ENCODE results near the gene UBTD2.
"Not testable (repeated sequence)": the region's sequence is repeated elsewhere in the genome, so short reads cannot be mapped to it uniquely, and the experiment has no call there.

UBTD2 gene

DNA sequence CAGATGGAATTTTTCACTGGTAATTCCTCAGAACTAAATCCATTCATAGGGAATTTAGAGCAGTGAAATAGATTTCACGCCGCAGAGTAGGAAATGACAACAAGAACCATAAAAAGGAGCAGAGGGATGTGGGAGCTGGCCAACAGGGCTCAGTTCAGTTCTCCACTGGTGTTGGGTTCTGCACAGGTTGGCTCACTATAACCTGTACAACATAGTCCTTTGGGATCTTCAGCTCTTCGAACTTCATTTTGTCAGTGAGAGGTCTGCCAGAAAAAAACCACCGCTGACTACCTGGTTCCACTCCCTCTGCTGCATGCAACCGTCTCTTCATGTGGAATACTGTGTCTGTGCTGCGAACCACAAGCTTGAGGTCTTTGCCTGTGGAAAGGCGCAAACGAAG, 71.9 kb downstream of the UBTD2 start:
- TF ChIP-seq, protein P1, sequence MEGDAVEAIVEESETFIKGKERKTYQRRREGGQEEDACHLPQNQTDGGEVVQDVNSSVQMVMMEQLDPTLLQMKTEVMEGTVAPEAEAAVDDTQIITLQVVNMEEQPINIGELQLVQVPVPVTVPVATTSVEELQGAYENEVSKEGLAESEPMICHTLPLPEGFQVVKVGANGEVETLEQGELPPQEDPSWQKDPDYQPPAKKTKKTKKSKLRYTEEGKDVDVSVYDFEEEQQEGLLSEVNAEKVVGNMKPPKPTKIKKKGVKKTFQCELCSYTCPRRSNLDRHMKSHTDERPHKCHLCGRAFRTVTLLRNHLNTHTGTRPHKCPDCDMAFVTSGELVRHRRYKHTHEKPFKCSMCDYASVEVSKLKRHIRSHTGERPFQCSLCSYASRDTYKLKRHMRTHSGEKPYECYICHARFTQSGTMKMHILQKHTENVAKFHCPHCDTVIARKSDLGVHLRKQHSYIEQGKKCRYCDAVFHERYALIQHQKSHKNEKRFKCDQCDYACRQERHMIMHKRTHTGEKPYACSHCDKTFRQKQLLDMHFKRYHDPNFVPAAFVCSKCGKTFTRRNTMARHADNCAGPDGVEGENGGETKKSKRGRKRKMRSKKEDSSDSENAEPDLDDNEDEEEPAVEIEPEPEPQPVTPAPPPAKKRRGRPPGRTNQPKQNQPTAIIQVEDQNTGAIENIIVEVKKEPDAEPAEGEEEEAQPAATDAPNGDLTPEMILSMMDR (IDR thresholded peaks at IDR 0.05; ENCODE audit: insufficient read depth, low read length, poor library complexity, severe bottlenecking), result no peak
- peaks cover 10% of the 10 kb centered on the region for H3K36me3 ChIP-seq (ENCODE audit: control insufficient read depth, insufficient read depth, low read length)
- no peak for DNase-seq (ENCODE audit: extremely low read depth, insufficient read length)
- H3K27me3 ChIP-seq (replicated peaks; ENCODE audit: control insufficient read depth, insufficient read depth, low read length), result no peaks in the 10 kb centered on the region
- H3K4me3 ChIP-seq (replicated peaks; ENCODE audit: low read depth, low read length), result no peak overlapping the region

GRCh38 chr5:172209714-172210113, 73.8 kb downstream of the UBTD2 start:
- TF ChIP-seq, protein P1 (IDR thresholded peaks at IDR 0.05; ENCODE audit: insufficient read depth, low read length, poor library complexity, severe bottlenecking), result no peak
- DNase-seq (ENCODE audit: extremely low read depth, insufficient read length), result no peak
- no peaks in the 10 kb centered on the region for H3K27me3 ChIP-seq (replicated peaks; ENCODE audit: control insufficient read depth, insufficient read depth, low read length)
- no peak overlapping the region for H3K4me3 ChIP-seq (replicated peaks; ENCODE audit: low read depth, low read length)
- H3K36me3 ChIP-seq (ENCODE audit: control insufficient read depth, insufficient read depth, low read length), result peaks cover 7% of the 10 kb centered on the region

- no peak for DNase-seq (ENCODE audit: extremely low read depth, insufficient read length)
- Histone ChIP-seq H3K27me3 (replicated peaks; ENCODE audit: control insufficient read depth, insufficient read depth, low read length) (no peaks in the 10 kb centered on the region), H3K4me3 (replicated peaks; ENCODE audit: low read depth, low read length) (no peak overlapping the region), H3K36me3 (ENCODE audit: control insufficient read depth, insufficient read depth, low read length) (peaks cover 7% of the 10 kb centered on the region)
- TF ChIP-seq, protein P1 (IDR thresholded peaks at IDR 0.05; ENCODE audit: insufficient read depth, low read length, poor library complexity, severe bottlenecking), result no peak
These were observed 76.1 kb downstream of the UBTD2 start for GRCh38 chr5:172207511-172207910.

DNA sequence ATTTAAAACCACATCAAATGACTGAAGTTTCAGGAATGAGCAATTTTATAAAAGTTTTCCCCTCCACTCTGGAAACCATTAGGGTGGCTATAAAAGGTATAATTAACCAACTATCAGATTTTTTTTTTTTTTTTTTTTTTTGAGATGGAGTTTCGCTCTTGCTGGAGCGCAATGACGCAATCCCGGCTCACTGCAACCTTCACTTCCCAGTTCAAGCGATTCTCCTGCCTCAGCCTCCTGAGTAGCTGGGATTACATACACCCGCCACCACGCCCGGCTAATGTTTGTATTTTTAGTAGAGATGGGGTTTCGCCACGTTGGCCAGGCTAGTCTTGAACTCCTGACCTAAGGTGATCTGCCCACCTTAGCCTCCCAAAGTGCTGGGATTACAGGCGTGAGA, 77.6 kb downstream of the UBTD2 start:
- not testable (repeated sequence) for H3K27me3 ChIP-seq (replicated peaks; ENCODE audit: control insufficient read depth, insufficient read depth, low read length)

DNA sequence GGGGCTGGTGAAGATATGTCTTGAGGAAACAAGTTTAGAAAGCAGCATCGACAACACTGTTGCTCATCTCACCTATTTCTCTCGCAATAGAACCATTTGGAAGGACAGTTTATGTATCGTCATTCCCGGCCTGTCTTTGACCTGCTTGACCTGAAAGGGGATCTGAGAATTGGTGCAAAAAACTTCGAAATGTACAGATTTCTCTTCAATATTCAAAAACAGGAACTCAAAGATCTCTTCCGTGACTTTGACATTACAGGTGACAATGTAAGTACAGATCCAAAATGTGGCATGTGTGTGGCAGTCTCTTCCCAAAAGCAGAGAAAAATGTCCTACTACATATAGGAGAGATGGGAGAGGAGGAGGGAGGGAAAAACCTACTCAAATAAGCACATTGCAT, 83.1 kb downstream of the UBTD2 start:
- Histone ChIP-seq H3K4me3 (replicated peaks; ENCODE audit: low read depth, low read length) (no peak overlapping the region), H3K36me3 (ENCODE audit: control insufficient read depth, insufficient read depth, low read length) (no peaks in the 10 kb centered on the region; the same call in 1 of the 2 replicates), H3K27me3 (replicated peaks; ENCODE audit: control insufficient read depth, insufficient read depth, low read length) (no peaks in the 10 kb centered on the region)
- DNase-seq (ENCODE audit: extremely low read depth, insufficient read length), result no peak
- TF ChIP-seq, protein P1 (IDR thresholded peaks at IDR 0.05; ENCODE audit: insufficient read depth, low read length, poor library complexity, severe bottlenecking), result no peak

More for the DNA sequence above, 77.6 kb downstream of the UBTD2 start:
- H3K36me3 ChIP-seq (ENCODE audit: control insufficient read depth, insufficient read depth, low read length); DNase-seq (ENCODE audit: extremely low read depth, insufficient read length); H3K4me3 ChIP-seq (replicated peaks; ENCODE audit: low read depth, low read length): not testable (repeated sequence)

DNA sequence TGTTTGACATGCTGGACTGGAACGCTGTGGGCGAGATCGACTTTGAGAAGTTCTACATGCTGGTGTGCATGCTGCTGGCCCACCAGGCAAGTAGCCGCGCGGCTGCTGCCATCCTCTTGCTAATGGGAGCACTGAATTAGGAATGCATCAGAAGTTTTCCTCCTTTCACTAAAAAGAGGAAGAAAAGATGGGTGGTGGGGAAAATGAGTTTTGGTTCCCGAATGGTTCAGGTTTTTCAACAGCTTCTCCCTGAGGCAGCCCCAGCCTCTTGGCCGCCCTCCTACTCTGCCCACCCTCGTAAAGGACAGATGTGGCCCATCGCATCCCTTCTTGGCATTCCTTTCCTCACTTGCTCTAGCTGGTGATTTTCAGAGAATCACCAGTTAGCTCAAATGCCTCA, 84.1 kb downstream of the UBTD2 start:
- no peak overlapping the region for H3K4me3 ChIP-seq (replicated peaks; ENCODE audit: low read depth, low read length)

GRCh38 chr5:172197775-172198174, 85.8 kb downstream of the UBTD2 start:
- not testable (repeated sequence) for H3K4me3 ChIP-seq (replicated peaks; ENCODE audit: low read depth, low read length); H3K27me3 ChIP-seq (replicated peaks; ENCODE audit: control insufficient read depth, insufficient read depth, low read length); H3K36me3 ChIP-seq (ENCODE audit: control insufficient read depth, insufficient read depth, low read length); DNase-seq (ENCODE audit: extremely low read depth, insufficient read length)

More for the DNA sequence above, 84.1 kb downstream of the UBTD2 start:
- Histone ChIP-seq H3K36me3 (ENCODE audit: control insufficient read depth, insufficient read depth, low read length) (no peaks in the 10 kb centered on the region; the same call in 1 of the 2 replicates), H3K27me3 (replicated peaks; ENCODE audit: control insufficient read depth, insufficient read depth, low read length) (no peaks in the 10 kb centered on the region)
- TF ChIP-seq, protein P1 (IDR thresholded peaks at IDR 0.05; ENCODE audit: insufficient read depth, low read length, poor library complexity, severe bottlenecking), result no peak
- no peak for DNase-seq (ENCODE audit: extremely low read depth, insufficient read length)
